HFFc6 (cell line): ENCODE results near the gene TOPORS. TPM values are rescaled to one million over a fixed set of nuclear protein-coding genes. Genes with fewer than 3 reads are reported as not detected.
A peak's percentile ranks its signal among the peaks of the same experiment; 100 is the strongest.

Source experiments
- DNase-seq: peaks from one replicate; pipeline ENCODE4 v3.0.0-alpha.2; 2018
- H3K27ac Mint-ChIP-seq: 2 replicates; pipeline ENCODE4 v1.8.0; 2020; ENCODE audit warnings: mild to moderate bottlenecking, mixed read lengths
- H3K27me3 Mint-ChIP-seq: 2 replicates; pipeline ENCODE4 v1.8.0; 2021; ENCODE audit warnings: mild to moderate bottlenecking, moderate library complexity, mixed read lengths; ENCODE audit not compliant: insufficient read depth
- H3K36me3 Mint-ChIP-seq: 2 replicates; pipeline ENCODE4 v1.8.0; 2021; ENCODE audit warnings: low read depth, mixed read lengths
- H3K4me1 Mint-ChIP-seq: 2 replicates; pipeline ENCODE4 v1.8.0; 2020; ENCODE audit warnings: low read depth, mixed read lengths
- H3K4me3 Mint-ChIP-seq: 2 replicates; pipeline ENCODE4 v1.8.0; 2020; ENCODE audit warnings: mild to moderate bottlenecking, moderate library complexity, mixed read lengths
- H3K9me3 Mint-ChIP-seq: 2 replicates; pipeline ENCODE4 v1.8.0; 2020; ENCODE audit warnings: mild to moderate bottlenecking, mixed read lengths
- CTCF ChIP-seq: fragments of 200-600 bp; sonication (generic); IDR thresholded peaks from 2 replicates; pipeline ENCODE4 v1.5.0; 2021; ENCODE audit warnings: antibody characterized with exemption, mild to moderate bottlenecking
- total RNA-seq, 6 experiments: library from RNA; stranded (reverse); fragmentation: NEBNext Ultra II Directional; extraction: Animal tissue kit (Norgen Biotek cat#: 25700); gene quantifications; 2 replicates in 1 of 6; 3 replicates in 5 of 6; pipeline ENCODE4 v1.2.3, GENCODE V29; 2021

TOPORS gene
- total RNA-seq, 6 experiments from 2014 or later: 14.8 to 17.4 (median 17.1) TPM

GRCh38 chr9:32565967-32566366 is 13.6 kb upstream of the TOPORS start:
- Mint-ChIP-seq H3K27me3 (no peaks in the 10 kb centered on the region), H3K4me1 (peaks cover 5% of the 10 kb centered on the region), H3K36me3 (peaks cover 4% of the 10 kb centered on the region), H3K9me3 (no peaks in the 10 kb centered on the region), H3K27ac (no peak overlapping the region), H3K4me3 (no peak overlapping the region)
- TF ChIP-seq CTCF: no peak
- no peak for DNase-seq

- no peak for DNase-seq
- Mint-ChIP-seq H3K27ac (no peak overlapping the region), H3K4me3 (no peak overlapping the region), H3K36me3 (no peaks in the 10 kb centered on the region), H3K27me3 (no peaks in the 10 kb centered on the region; the same call in 1 of the 2 replicates), H3K4me1 (peaks cover 12% of the 10 kb centered on the region), H3K9me3 (no peaks in the 10 kb centered on the region)
- no peak for TF ChIP-seq CTCF
Observed at GRCh38 chr9:32558408-32558934, 6.1 kb upstream of the TOPORS start.

- H3K36me3 Mint-ChIP-seq: peaks cover 7% of the 10 kb centered on the region; the same call in 1 of the 2 replicates
- no peak overlapping the region for H3K4me3 Mint-ChIP-seq
- no peaks in the 10 kb centered on the region for H3K9me3 Mint-ChIP-seq
Observed at GRCh38 chr9:32554591-32554990, 2.2 kb upstream of the TOPORS start.

GRCh38 chr9:32554107-32554506 is 1.7 kb upstream of the TOPORS start:
- DNase-seq: no peak
- no peak for TF ChIP-seq CTCF
- Mint-ChIP-seq H3K27me3 (no peaks in the 10 kb centered on the region; the same call in 1 of the 2 replicates), H3K9me3 (no peaks in the 10 kb centered on the region), H3K4me1 (peaks cover 21% of the 10 kb centered on the region), H3K4me3 (no peak overlapping the region), H3K27ac (no peak overlapping the region; the same call in 1 of the 2 replicates), H3K36me3 (peaks cover 12% of the 10 kb centered on the region)

More at GRCh38 chr9:32554591-32554990, 2.2 kb upstream of the TOPORS start:
- Mint-ChIP-seq H3K4me1 (peaks cover 19% of the 10 kb centered on the region), H3K27ac (no peak overlapping the region), H3K27me3 (no peaks in the 10 kb centered on the region; the same call in 1 of the 2 replicates)
- DNase-seq: no peak
- TF ChIP-seq CTCF: no peak

- TF ChIP-seq CTCF: no peak
- H3K9me3 Mint-ChIP-seq: no peaks in the 10 kb centered on the region
- DNase-seq: peak; percentile 30
- peaks cover 29% of the 10 kb centered on the region for H3K36me3 Mint-ChIP-seq
- peak overlapping the region; percentile 95 for H3K4me3 Mint-ChIP-seq
- peak overlapping the region; percentile 94 for H3K27ac Mint-ChIP-seq
- peaks cover 25% of the 10 kb centered on the region for H3K4me1 Mint-ChIP-seq
- no peaks in the 10 kb centered on the region; the same call in none of the 2 replicates for H3K27me3 Mint-ChIP-seq
Observed at GRCh38 chr9:32551276-32552051, 922 bp downstream of the TOPORS start.
